Transverse colon (tissue), 4 donors: Measurements from ENCODE around the gene PPDPF.

Experiments
- POLR2AphosphoS5 ChIP-seq, 3 donors: sonication (generic); formaldehyde crosslinking; IDR thresholded peaks; one replicate each; pipeline ENCODE4 v1.6.1; 2016; ENCODE audit warnings: antibody characterized with exemption in 3 of 3
- TF ChIP-seq, protein P1 (sequence below), 5 experiments: fragments of 200-600 bp in 3 of 5; fragments of 450-650 bp in 2 of 5; sonication (generic) in 3 of 5; IDR thresholded peaks; 1 replicate in 2 of 5; 2 replicates in 3 of 5; pipeline ENCODE4 v1.5.1; 2016 to 2017; ENCODE audit warnings: antibody characterized with exemption in 5 of 5, inconsistent platforms in 3 of 5, mild to moderate bottlenecking in 2 of 5, moderate library complexity in 1 of 5

DNA sequence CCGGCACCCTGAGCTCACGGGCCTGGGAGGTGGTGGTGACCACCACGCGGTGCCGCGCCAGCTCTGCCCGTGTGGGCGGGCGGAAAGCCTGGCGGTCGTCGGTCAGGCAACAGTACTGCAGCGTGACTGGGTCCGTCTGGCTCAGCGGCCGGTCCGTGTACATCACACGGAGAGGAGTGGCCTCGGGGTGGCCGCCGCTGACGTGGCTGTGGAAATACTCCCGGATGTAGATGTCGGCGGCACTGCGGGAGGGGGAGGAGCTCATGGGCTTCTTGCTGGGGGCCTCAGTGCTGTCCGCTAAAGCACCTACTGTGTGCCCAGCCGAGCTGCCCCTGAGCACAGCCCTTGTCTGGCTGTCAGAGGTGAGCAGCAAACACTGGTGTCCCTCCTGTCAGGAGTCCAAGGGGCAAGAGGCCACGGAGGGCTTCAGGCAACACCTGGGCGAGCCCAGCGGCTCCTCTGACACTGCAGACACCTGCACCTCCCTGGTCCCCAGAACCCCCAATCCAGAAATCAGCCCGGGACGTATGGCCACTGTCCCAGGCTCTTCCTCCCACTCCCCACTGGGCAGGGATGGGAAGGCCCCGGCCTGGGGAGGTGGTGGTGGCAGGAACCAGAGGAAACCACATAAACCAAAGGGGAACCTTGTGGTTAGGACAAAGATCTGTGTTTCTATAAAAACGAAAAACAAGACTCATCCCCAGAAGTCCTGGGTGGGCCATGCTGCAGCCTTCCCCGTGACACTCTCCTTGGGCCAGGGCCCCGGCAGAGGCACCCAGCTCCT lies 47.0 kb downstream of the PPDPF start:
- TF ChIP-seq, protein P1, sequence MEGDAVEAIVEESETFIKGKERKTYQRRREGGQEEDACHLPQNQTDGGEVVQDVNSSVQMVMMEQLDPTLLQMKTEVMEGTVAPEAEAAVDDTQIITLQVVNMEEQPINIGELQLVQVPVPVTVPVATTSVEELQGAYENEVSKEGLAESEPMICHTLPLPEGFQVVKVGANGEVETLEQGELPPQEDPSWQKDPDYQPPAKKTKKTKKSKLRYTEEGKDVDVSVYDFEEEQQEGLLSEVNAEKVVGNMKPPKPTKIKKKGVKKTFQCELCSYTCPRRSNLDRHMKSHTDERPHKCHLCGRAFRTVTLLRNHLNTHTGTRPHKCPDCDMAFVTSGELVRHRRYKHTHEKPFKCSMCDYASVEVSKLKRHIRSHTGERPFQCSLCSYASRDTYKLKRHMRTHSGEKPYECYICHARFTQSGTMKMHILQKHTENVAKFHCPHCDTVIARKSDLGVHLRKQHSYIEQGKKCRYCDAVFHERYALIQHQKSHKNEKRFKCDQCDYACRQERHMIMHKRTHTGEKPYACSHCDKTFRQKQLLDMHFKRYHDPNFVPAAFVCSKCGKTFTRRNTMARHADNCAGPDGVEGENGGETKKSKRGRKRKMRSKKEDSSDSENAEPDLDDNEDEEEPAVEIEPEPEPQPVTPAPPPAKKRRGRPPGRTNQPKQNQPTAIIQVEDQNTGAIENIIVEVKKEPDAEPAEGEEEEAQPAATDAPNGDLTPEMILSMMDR (IDR thresholded peaks at IDR 0.05): no peak
- no peak for TF ChIP-seq POLR2AphosphoS5 (IDR thresholded peaks at IDR 0.05)
